Measurements from ENCODE around the gene THSD7B.
"Not testable (repeated sequence)": the region's sequence is repeated elsewhere in the genome, so short reads cannot be mapped to it uniquely, and the experiment has no call there.

The THSD7B gene

DNA sequence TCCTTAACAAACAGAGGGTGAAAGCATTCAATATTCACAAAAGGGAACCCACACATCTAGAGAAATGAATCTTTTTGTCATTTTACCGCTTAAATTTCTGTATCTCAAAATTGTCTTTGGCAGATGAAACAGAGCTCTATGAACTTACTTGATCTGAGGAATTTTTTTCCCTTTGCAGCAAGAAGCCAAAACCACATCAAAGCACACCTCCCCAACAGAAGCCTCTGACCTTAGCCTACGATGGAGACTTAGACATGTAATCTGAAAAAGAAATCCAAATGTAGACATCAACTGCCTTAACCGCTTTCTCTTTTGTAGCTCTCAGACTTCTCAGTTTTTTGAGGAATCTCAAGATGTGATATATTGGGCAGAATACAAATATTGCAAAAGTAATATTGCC is 911.0 kb downstream of the THSD7B start:
- H3K4me1 Mint-ChIP-seq = no peaks in the 10 kb centered on the region
- TF ChIP-seq, protein P1, sequence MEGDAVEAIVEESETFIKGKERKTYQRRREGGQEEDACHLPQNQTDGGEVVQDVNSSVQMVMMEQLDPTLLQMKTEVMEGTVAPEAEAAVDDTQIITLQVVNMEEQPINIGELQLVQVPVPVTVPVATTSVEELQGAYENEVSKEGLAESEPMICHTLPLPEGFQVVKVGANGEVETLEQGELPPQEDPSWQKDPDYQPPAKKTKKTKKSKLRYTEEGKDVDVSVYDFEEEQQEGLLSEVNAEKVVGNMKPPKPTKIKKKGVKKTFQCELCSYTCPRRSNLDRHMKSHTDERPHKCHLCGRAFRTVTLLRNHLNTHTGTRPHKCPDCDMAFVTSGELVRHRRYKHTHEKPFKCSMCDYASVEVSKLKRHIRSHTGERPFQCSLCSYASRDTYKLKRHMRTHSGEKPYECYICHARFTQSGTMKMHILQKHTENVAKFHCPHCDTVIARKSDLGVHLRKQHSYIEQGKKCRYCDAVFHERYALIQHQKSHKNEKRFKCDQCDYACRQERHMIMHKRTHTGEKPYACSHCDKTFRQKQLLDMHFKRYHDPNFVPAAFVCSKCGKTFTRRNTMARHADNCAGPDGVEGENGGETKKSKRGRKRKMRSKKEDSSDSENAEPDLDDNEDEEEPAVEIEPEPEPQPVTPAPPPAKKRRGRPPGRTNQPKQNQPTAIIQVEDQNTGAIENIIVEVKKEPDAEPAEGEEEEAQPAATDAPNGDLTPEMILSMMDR (IDR thresholded peaks at IDR 0.05) = no peak
- H3K27me3 Mint-ChIP-seq (ENCODE audit: low read depth, poor library complexity) = no peaks in the 10 kb centered on the region
- no peak overlapping the region for H3K4me3 Mint-ChIP-seq
- H3K36me3 Mint-ChIP-seq (ENCODE audit: low read depth) = no peaks in the 10 kb centered on the region
- H3K27ac Mint-ChIP-seq = no peak overlapping the region
- no peak for DNase-seq
- H3K9me3 Mint-ChIP-seq = no peaks in the 10 kb centered on the region

DNA sequence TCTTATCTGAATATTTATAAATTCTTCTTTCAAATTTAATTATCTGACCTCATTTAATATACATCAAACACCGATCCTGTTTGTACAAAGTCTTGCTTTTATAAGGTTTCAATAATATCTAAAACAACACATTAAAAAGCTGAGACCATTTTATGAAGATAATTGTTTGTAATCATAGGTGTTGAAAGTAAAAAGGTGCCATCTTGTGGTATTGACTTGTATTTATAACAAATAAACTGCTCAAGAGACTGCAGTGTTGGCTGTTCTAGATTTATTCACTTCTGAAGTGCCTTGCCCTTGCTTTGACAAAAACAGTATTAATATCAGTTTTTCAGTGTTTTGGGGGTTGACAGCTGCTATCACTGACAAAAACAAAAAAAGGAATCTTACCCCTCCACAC is 912.1 kb downstream of the THSD7B start:
- no peaks in the 10 kb centered on the region for H3K27me3 Mint-ChIP-seq (ENCODE audit: low read depth, poor library complexity)
- no peaks in the 10 kb centered on the region for H3K36me3 Mint-ChIP-seq (ENCODE audit: low read depth)
- no peaks in the 10 kb centered on the region for H3K9me3 Mint-ChIP-seq
- no peaks in the 10 kb centered on the region for H3K4me1 Mint-ChIP-seq
- TF ChIP-seq, protein P1 (IDR thresholded peaks at IDR 0.05) = no peak
- no peak overlapping the region for H3K4me3 Mint-ChIP-seq
- H3K27ac Mint-ChIP-seq = no peak overlapping the region
- DNase-seq = no peak

DNA sequence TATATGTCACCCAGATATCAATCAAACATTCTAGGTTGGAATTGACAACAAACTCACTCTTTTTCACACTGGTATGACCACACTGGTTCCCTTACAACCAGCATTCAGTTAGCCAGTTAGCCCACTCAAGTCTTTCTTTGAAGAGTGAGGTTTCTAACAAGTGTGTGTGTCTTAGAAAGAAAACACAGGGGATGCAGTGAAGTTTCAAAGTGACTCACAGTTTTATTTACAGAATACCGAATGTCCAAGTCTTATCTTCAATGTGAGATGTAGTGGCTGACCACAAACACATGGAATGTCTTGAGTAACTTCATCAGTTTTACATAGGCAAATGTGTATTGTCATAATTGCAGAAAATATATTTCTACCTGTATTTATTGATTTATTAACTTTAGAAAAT is 924.2 kb downstream of the THSD7B start:
- no peaks in the 10 kb centered on the region for H3K36me3 Mint-ChIP-seq (ENCODE audit: low read depth)
- no peak overlapping the region for H3K4me3 Mint-ChIP-seq
- H3K27me3 Mint-ChIP-seq (ENCODE audit: low read depth, poor library complexity) = peaks cover 3% of the 10 kb centered on the region
- peaks cover 8% of the 10 kb centered on the region for H3K4me1 Mint-ChIP-seq
- TF ChIP-seq, protein P1 (IDR thresholded peaks at IDR 0.05) = no peak
- H3K9me3 Mint-ChIP-seq = no peaks in the 10 kb centered on the region
- H3K27ac Mint-ChIP-seq = no peak overlapping the region
- DNase-seq = no peak

- TF ChIP-seq, protein P1 (IDR thresholded peaks at IDR 0.05) = no peak
- H3K27ac Mint-ChIP-seq = no peak overlapping the region
- peaks cover 3% of the 10 kb centered on the region for H3K27me3 Mint-ChIP-seq (ENCODE audit: low read depth, poor library complexity)
- no peaks in the 10 kb centered on the region for H3K36me3 Mint-ChIP-seq (ENCODE audit: low read depth)
- no peak overlapping the region for H3K4me3 Mint-ChIP-seq
- H3K4me1 Mint-ChIP-seq = no peaks in the 10 kb centered on the region
- no peaks in the 10 kb centered on the region for H3K9me3 Mint-ChIP-seq
- no peak for DNase-seq
These were observed 928.2 kb downstream of the THSD7B start for GRCh38 chr2:137693534-137693933.

DNA sequence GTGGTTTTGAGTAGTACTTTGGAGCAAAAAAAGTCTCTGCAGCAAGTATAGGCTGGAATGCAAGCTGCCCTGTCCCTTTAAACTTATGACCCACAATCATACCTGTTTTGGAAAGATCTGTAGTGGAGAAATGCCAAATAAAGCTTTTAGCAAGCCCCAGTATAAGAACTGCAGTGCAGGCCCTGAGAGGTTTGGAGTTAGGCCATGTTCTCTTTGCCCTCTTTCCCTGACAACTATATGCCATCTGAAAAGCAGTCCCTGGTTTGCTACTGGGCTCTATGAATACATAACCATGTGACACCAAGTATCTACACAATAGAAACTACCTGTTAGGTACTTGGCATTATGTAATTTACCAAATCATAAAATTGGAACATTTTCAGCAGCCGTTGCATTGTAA is 931.6 kb downstream of the THSD7B start:
- Mint-ChIP-seq H3K4me3 (no peak overlapping the region), H3K36me3 (ENCODE audit: low read depth) (no peaks in the 10 kb centered on the region), H3K27ac (no peak overlapping the region), H3K9me3 (peaks cover 4% of the 10 kb centered on the region), H3K27me3 (ENCODE audit: low read depth, poor library complexity) (no peaks in the 10 kb centered on the region), H3K4me1 (no peaks in the 10 kb centered on the region)
- DNase-seq = no peak
- TF ChIP-seq, protein P1 (IDR thresholded peaks at IDR 0.05) = no peak

DNA sequence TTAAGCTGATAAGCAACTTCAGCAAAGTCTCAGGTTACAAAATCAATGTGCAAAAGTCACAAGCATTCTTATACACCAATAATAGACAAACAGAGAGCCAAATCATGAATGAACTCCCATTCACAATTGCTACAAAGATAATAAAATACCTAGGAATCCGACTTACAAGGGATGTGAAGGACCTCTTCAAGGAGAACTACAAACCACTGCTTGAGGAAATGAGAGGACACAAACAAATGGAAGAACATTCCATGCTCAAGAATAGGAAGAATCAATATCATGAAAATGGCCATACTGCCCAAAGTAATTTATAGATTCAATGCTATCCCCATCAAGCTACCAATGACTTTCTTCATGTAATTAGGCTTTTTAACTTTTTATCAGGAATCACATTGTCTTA is 934.9 kb downstream of the THSD7B start:
- H3K36me3 Mint-ChIP-seq (ENCODE audit: low read depth); H3K27ac Mint-ChIP-seq; H3K9me3 Mint-ChIP-seq; DNase-seq; H3K4me3 Mint-ChIP-seq; H3K4me1 Mint-ChIP-seq; H3K27me3 Mint-ChIP-seq (ENCODE audit: low read depth, poor library complexity): not testable (repeated sequence)

All from nephron progenitor cell (in vitro differentiated cells).